ENCODE measurements around the gene GPR107.
"Not testable (repeated sequence)": the region's sequence is repeated elsewhere in the genome, so short reads cannot be mapped to it uniquely, and the experiment has no call there.

GPR107 gene

DNA sequence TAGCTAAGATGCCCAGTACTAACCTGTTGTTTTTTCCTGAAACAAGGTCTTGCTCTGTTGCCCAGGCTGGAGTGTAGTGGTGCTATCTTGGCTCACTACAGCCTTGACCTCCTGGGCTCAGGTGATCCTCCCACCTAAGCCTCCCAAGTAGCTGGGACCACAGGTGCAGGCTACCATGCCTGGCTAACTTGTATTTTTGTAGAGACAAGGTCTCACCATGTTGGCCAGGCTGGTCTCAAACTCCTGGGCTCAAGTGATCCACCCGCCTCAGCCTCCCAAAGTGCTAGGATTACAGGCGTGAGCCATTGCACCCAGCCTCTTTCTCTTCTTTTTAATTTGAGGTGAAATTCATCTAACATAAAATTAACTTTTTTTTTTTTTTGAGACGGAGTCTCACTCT lies 31.9 kb upstream of the GPR107 start:
- peaks cover 44 to 92% of the 10 kb centered on the region in 2 donors for H3K4me1 Mint-ChIP-seq
- H3K4me3 Mint-ChIP-seq: peak overlapping the region in 1 of 2 donors; percentile 60
- H3K27me3 Mint-ChIP-seq; ATAC-seq (replicated peaks); H3K9me3 Mint-ChIP-seq; DNase-seq: not testable (repeated sequence)
- H3K27ac Mint-ChIP-seq: peak overlapping the region; percentile 95
- peaks cover 29 to 64% of the 10 kb centered on the region in 2 donors for H3K36me3 Mint-ChIP-seq

DNA sequence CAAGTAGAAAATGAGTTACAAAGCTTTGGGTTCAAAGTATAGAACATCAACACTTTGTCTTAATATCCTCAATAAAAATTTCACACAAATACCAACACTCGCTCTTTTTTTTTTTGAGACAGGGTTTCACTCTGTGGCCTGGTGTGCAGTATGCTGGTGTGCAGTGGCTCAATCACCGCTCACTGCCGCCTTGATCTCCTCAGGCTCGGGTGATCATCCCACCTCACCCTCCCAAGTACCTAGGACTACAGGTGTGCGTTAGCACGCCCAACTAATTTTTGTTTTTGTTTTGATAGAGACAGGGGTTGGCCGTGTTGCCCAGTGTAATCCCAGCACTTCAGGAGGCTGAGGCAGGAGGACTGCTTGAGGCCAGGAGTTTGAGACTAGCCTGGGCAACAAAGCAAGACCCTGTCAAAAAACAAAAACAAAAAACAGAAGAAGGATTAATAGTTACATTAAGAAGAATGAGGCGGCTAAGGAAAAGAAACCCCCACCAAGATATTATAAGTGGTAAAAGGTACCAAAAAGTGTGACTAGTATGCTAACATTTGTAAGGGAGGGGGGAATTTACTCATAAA lies 31.1 kb upstream of the GPR107 start:
- Mint-ChIP-seq H3K9me3 (peaks cover 0 to 3% of the 10 kb centered on the region in 2 donors), H3K36me3 (peaks cover 26 to 59% of the 10 kb centered on the region in 2 donors), H3K4me3 (peak overlapping the region; percentile 60 to 65), H3K27ac (peak overlapping the region; percentile 95), H3K4me1 (peaks cover 41 to 92% of the 10 kb centered on the region in 2 donors), H3K27me3 (no peaks in the 10 kb centered on the region)
- DNase-seq (no peak), ATAC-seq (replicated peaks) (peak; percentile 27 to 35)

DNA sequence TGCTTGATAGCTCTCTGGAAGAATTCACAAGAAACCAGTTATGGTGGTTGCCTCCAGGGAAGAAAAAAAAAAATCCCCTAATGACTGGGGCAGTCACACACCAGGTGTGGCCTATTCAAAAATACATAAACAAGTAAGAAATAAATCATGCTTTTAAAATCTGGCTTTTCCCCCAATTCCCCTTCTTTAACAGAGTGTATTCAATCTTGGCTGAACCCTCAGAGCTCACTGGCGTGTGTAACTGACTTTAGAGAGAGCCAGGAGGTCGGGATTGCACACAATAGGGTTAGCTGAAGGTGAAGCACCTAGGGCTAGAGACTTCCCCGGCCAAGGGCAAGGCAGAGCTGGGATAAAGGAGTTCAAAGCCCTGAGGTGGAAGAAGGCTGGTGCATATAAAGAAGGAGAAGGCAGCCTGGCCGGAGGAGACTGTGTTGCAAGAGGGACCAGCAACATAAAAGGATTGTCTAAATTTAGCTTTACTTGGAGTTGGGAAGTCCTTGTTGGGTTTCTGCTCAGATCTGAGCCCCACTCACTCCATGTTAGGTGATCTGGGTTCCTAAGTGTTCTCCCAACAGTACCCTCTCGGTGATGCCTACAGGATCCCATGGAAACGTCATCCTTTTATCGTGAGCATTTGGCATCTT lies 30.4 kb upstream of the GPR107 start:
- peak overlapping the region; percentile 68 to 69 for H3K4me3 Mint-ChIP-seq

DNA sequence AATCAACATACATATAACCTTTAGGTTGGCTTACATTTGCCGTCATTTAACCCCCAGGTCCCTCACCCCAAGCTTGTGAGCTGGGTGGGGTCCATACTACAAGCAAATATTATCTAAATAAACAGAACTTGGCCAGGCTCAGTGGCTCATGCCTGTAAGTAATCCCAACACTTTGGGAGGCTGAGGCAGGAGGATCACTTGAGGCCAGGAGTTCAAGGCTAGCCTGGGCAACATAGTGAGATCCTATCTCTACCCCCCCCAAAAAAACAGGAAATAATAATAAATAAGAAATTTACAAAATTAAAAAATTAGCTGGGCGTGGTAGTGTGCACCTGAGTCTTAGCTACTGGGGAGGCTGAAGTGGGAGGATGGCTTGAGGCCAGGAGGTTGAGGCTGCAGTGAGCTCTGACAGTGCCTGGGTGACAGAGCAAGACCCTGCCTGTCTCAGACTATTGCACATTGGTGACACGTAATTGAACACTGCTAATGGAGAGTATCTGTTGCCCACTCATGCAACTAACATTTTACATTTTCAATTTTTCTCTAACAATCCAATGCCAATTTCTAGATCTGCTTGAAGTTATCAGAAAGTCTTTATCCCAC lies 29.6 kb upstream of the GPR107 start:
- H3K27ac Mint-ChIP-seq: peak overlapping the region; percentile 95
- no peak for ATAC-seq (replicated peaks)
- peaks cover 50 to 97% of the 10 kb centered on the region in 2 donors for H3K4me1 Mint-ChIP-seq
- H3K27me3 Mint-ChIP-seq: no peaks in the 10 kb centered on the region
- peaks cover 0 to 3% of the 10 kb centered on the region in 2 donors for H3K9me3 Mint-ChIP-seq
- DNase-seq: no peak
- peak overlapping the region; percentile 68 to 69 for H3K4me3 Mint-ChIP-seq
- H3K36me3 Mint-ChIP-seq: peaks cover 35 to 64% of the 10 kb centered on the region in 2 donors

More for the DNA sequence above, 30.4 kb upstream of the GPR107 start:
- Mint-ChIP-seq H3K36me3 (peaks cover 29 to 60% of the 10 kb centered on the region in 2 donors), H3K27ac (peak overlapping the region; percentile 95), H3K27me3 (no peaks in the 10 kb centered on the region), H3K9me3 (peaks cover 0 to 3% of the 10 kb centered on the region in 2 donors), H3K4me1 (peaks cover 44 to 92% of the 10 kb centered on the region in 2 donors)
- DNase-seq: peak; percentile 63
- peak; percentile 75 to 84 for ATAC-seq (replicated peaks)

DNA sequence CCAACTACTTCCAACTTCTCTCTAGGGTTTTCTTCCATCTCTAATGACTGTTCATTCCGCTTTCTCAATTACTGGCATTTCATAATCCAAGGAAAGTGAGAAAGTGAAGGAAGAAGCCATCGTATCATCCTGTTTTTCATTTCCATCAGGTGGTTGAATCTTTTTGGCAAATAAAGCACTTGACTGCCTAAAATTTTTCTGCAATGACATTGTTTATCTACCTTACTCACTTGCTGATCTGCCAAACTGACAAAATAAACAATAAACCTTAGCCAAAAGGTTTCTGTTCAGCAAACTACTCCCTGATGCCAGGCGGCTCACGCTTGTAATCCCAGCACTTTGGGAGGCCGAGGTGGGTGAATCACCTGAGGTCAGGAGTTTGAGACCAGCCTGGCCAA lies 29.1 kb upstream of the GPR107 start:
- H3K27ac Mint-ChIP-seq: peak overlapping the region; percentile 95
- H3K4me3 Mint-ChIP-seq: peak overlapping the region; percentile 68 to 69
- H3K27me3 Mint-ChIP-seq: no peaks in the 10 kb centered on the region
- peaks cover 0 to 2% of the 10 kb centered on the region in 2 donors for H3K9me3 Mint-ChIP-seq
- peaks cover 37 to 67% of the 10 kb centered on the region in 2 donors for H3K36me3 Mint-ChIP-seq
- DNase-seq (no peak), ATAC-seq (replicated peaks) (no peak)
- H3K4me1 Mint-ChIP-seq: peaks cover 54 to 97% of the 10 kb centered on the region in 2 donors

DNA sequence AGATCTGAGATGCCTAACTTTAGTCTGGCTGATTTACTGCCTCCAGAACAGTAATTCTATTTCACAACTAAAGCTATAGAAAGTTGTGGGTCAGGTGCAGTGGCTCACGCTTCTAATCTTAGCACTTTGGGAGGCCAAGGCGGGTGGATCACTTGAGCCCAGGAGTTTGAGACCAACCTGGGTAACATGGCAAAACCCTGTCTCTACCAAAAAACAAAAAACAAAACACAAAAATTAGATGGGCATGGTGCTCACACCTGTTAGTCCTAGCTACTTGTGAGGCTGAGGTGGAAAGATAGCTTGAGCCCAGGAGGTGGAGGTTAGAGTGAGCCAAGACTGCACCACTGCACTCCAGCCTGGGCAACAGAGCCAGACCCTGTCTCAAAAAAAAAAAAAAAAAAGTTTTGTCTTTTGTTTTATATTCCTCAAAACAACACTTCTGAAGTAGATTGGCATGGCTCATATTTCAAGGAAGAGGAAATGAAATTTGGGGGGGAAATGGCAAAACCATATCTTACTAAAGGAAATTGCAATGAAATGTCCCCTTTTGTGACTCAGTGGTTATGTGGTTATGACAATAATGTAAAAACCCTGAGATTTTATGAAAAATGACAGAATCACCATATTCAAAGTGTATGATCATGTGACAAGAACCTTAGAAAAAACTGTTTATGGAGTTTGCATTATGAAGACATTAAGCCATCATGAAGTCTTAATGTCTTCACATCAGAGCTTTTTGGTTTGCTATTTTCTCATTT lies 26.9 kb upstream of the GPR107 start:
- ATAC-seq (replicated peaks) (peak; percentile 2 to 19), DNase-seq (no peak)
- Mint-ChIP-seq H3K27me3 (no peaks in the 10 kb centered on the region), H3K36me3 (peaks cover 39 to 60% of the 10 kb centered on the region in 2 donors), H3K9me3 (peaks cover 0 to 2% of the 10 kb centered on the region in 2 donors), H3K4me3 (peak overlapping the region in 1 of 2 donors; percentile 37), H3K27ac (peak overlapping the region; percentile 95), H3K4me1 (peaks cover 63 to 97% of the 10 kb centered on the region in 2 donors)

DNA sequence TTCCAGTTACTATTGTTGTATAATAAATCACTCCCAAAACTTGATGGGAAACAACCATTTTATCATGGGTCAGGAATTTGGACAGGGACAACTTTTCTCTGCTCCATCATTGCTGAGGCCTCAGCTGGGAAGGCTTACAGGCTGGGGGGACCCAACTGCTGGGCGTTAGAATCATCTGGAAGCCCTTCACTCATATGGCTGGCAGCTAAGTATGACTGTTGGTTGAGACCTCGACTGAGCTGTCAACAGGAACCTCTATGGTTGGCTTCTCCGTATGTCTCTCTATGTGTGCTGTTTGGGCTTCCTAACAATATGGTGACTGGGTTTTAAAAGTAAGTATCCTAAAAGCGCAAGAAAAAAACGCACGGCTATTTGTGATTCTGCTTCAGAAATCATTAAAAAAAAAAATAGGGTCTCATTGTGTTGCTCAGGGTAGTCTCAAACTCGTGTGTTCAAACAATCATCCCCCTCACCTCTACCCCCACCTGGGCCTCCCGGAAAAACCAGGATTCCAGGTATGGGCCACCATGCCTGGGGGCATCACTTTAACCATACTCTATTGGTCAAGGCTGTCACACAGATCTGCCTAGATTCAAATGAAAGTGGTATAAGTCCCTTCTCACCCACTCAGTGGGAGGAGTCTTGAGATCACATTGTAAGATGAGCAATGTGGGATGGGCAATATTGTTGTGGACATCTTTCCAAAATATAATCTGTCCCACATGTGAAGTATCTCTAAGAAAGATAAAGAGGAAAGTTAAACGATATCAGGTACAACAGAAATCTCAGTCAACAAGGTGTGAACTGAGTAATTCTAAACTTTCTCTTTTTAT lies 26.0 kb upstream of the GPR107 start:
- Mint-ChIP-seq H3K4me3 (peak overlapping the region; percentile 63 to 72), H3K27ac (peak overlapping the region; percentile 93), H3K27me3 (no peaks in the 10 kb centered on the region), H3K4me1 (peaks cover 62 to 100% of the 10 kb centered on the region in 2 donors), H3K36me3 (peaks cover 34 to 56% of the 10 kb centered on the region in 2 donors), H3K9me3 (peaks cover 0 to 2% of the 10 kb centered on the region in 2 donors)
- DNase-seq (no peak), ATAC-seq (replicated peaks) (no peak)

DNA sequence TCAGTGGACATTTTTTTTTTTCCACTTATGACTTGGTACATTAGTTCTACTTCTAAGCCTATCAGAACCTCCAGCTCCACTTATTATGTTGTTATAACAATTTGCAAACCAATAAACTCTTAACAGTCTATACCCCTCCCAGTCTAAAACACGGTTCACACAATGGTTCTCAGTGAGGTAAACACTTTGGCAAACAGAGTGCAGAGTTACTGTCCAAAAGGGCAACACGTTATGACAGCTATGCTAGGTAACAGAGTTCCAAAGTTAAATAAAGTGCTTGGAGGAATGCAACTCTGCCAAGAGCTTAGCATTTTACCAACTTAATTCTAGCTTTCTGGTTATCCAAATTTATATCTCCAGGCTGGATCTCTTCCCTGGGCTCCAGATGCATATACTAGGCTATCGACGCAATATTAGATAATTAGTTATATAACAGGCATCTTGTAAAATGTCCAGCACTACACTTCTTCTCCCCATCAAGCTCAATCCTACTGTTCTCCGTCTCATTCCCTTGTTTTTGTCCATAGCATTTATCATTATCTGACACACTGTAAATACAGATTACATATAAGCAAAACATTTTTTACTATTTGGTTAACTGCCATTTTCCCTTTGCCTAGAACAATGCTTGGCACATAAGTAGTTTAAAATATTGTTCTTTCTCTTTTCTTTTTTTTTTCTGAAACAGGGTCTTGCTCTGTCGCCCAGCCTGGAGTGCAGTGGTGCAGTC lies 25.0 kb upstream of the GPR107 start:
- peak overlapping the region; percentile 96 for H3K27ac Mint-ChIP-seq
- peaks cover 60 to 100% of the 10 kb centered on the region in 2 donors for H3K4me1 Mint-ChIP-seq
- peaks cover 33 to 61% of the 10 kb centered on the region in 2 donors for H3K36me3 Mint-ChIP-seq
- no peak for ATAC-seq (replicated peaks)
- no peak for DNase-seq
- H3K4me3 Mint-ChIP-seq: peak overlapping the region; percentile 59 to 74
- peaks cover 0 to 2% of the 10 kb centered on the region in 2 donors for H3K9me3 Mint-ChIP-seq
- no peaks in the 10 kb centered on the region for H3K27me3 Mint-ChIP-seq

DNA sequence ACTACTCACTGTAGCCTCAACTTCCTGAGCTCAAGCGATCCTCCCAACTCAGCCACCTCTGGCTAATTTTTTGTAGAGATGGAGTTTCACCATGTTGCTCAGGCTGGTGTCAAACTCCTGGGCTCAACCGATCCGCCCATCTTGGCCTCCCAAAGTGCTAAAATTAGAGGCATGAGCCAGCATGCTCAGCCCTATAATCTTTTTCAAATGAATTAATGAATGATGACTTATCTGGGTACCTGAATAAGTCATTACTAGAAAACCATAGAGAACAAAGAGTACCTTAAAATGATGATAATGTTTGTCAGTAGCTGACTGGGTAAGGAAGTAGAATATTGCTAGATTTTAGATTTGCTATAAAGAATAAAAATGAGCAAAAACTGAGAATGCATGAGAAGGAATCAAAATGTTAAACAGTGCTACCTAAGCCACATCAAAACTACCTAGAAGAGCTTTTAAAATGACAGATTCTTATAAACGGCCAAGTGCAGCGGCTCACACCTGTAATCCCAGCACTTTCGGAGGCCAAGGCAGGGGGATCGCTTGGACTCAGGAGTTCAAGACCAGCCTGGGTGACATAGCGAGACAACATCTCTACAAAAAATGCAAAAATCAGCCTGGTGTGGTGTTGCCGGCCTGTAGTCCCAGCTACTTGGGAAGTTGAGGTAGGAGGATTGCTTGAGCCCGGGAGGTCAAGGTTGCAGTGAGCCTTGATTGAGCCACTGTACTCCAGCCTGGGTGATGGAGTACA lies 24.3 kb upstream of the GPR107 start:
- H3K36me3 Mint-ChIP-seq: peaks cover 33 to 59% of the 10 kb centered on the region in 2 donors
- ATAC-seq (replicated peaks): peak; percentile 55 to 58
- peaks cover 0 to 1% of the 10 kb centered on the region in 2 donors for H3K9me3 Mint-ChIP-seq
- peak overlapping the region; percentile 59 to 74 for H3K4me3 Mint-ChIP-seq
- H3K27ac Mint-ChIP-seq: peak overlapping the region; percentile 96
- no peak for DNase-seq
- H3K4me1 Mint-ChIP-seq: peaks cover 54 to 100% of the 10 kb centered on the region in 2 donors
- no peaks in the 10 kb centered on the region for H3K27me3 Mint-ChIP-seq

DNA sequence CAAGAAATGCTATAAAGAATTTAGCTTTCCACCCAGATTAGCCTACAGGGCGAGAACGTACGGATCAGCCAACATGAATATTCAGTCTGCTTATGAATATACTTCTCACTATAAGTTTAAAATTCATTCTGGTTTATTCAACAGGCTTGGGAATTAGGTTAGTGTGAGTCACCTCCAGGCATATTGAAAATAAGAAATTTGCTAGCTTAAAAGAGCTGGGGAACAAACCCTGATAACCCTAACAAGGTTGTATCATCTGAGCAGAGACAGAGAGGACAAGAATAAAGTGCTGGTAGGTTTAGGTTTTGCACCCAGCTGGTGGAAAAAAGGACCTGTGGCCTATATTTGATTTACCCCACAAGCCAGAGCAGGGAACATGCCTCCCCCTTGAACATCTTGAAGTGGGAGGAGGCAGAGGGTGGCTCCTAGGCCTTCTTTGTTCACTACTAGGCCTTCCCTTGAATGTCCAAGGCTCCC lies 23.0 kb upstream of the GPR107 start:
- H3K4me3 Mint-ChIP-seq: peak overlapping the region; percentile 58 to 69
- H3K27me3 Mint-ChIP-seq: no peaks in the 10 kb centered on the region
- ATAC-seq (replicated peaks): peak in 1 of 2 donors; percentile 1

DNA sequence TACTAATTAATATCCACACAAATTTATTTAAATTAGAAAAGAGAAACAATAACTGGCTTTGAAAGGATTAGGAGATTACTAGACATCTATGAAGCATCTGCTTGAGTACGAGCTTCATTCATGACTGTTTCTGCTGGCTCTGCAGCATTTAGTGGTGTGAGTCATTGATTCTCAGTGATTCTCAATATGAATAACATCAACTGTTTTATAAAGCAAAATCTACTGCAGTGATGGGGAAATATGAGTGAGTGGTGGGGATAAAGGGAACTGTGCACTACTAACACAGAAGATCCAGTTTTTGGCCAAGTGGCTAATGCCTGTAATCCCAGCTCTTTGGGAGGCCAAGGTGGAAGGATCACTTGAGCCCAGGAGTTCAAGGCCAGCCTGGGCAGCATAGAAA lies 19.1 kb upstream of the GPR107 start:
- H3K36me3 Mint-ChIP-seq: peaks cover 25 to 57% of the 10 kb centered on the region in 2 donors
- H3K4me1 Mint-ChIP-seq: peaks cover 43 to 97% of the 10 kb centered on the region in 2 donors
- ATAC-seq (replicated peaks): peak; percentile 65 to 66
- DNase-seq: no peak
- H3K27me3 Mint-ChIP-seq: no peaks in the 10 kb centered on the region
- H3K9me3 Mint-ChIP-seq: peaks cover 0 to 1% of the 10 kb centered on the region in 2 donors
- H3K27ac Mint-ChIP-seq: peak overlapping the region; percentile 97
- peak overlapping the region; percentile 61 to 83 for H3K4me3 Mint-ChIP-seq

More for the DNA sequence above, 23.0 kb upstream of the GPR107 start:
- Mint-ChIP-seq H3K4me1 (peaks cover 56 to 100% of the 10 kb centered on the region in 2 donors), H3K36me3 (peaks cover 33 to 61% of the 10 kb centered on the region in 2 donors), H3K27ac (peak overlapping the region; percentile 96), H3K9me3 (no peaks in the 10 kb centered on the region)
- DNase-seq: no peak

DNA sequence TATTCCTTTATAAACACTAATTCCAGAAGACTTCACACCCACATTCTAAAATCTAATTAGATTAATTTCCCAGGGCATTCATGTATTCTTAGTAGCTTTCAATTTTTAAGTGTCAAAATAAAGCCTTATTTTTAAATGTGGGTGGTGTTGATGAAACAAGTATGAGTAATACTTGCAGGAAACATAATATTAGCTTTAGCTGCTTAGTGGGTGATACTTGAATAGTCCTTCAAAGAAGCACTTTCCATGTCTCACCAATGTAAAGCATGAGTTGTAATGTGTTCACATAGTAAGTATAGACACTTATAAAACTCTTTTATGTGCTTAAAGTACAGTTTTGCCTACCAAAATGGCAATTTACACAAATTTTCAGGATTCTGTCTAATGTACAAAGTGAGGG lies 17.6 kb upstream of the GPR107 start:
- H3K27ac Mint-ChIP-seq: peak overlapping the region; percentile 97
- H3K4me3 Mint-ChIP-seq: peak overlapping the region; percentile 83 to 86

More for the DNA sequence above, 17.6 kb upstream of the GPR107 start:
- ATAC-seq (replicated peaks): no peak
- Mint-ChIP-seq H3K27me3 (no peaks in the 10 kb centered on the region), H3K4me1 (peaks cover 33 to 93% of the 10 kb centered on the region in 2 donors), H3K9me3 (peaks cover 0 to 1% of the 10 kb centered on the region in 2 donors), H3K36me3 (peaks cover 33 to 68% of the 10 kb centered on the region in 2 donors)
- DNase-seq: no peak

Data from stimulated activated naive B cell treated with anti-CD40 and anti-IgM and Interleukin-4, amounts not matched to agents 10 μg/mL and 1 μg/mL and 100 μg/mL, for 72 hours (primary cell).